Caco-2 (cell line): ENCODE data around the gene FBXO36. TPM values are rescaled to one million over a fixed set of nuclear protein-coding genes. Genes with fewer than 3 reads are reported as not detected.
"Not testable (repeated sequence)": the region's sequence is repeated elsewhere in the genome, so short reads cannot be mapped to it uniquely, and the experiment has no call there.

Experiments used
- BruUV-seq: library from RNA; stranded (reverse); fragments of 400-500 nt; replicated peaks from 2 replicates; lab custom pipeline; 2021; lab: Mats Ljungman, UMichigan
- CTCF ChIA-PET: fragments of 300-600 bp; sonication (Branson Sonifier 250); formaldehyde crosslinking; loops from one replicate; lab custom pipeline; 2022; ENCODE audit warnings: antibody characterized with exemption; lab: Charles Lee
- POLR2A ChIA-PET: fragments of 300-600 bp; sonication (Branson Sonifier 250); formaldehyde crosslinking; loops from one replicate; lab custom pipeline; 2022; ENCODE audit warnings: antibody characterized with exemption; lab: Charles Lee
- DNase-seq, 2 experiments: peaks; one replicate each; pipeline versions ENCODE4 v3.0.0 to v3.0.0-alpha.2; 2020 to 2022
- H3K27me3 ChIP-seq: replicated peaks from 2 replicates; pipeline ENCODE4 v1.6.0; 2011; ENCODE audit warnings: low read length; ENCODE audit not compliant: control insufficient read depth, insufficient read depth
- H3K36me3 ChIP-seq: 2 replicates; pipeline ENCODE4 v1.5.1; 2011; ENCODE audit warnings: low read length; ENCODE audit not compliant: control insufficient read depth, insufficient read depth
- H3K4me1 ChIP-seq: fragments of 250-450 bp; sonication (Bioruptor Pico); 2 replicates; pipeline ENCODE4 v1.5.1; 2020; ENCODE audit warnings: mild to moderate bottlenecking
- H3K4me3 ChIP-seq: 2 replicates; pipeline ENCODE4 v1.5.1; 2011; ENCODE audit warnings: low read depth, mild to moderate bottlenecking, control low read depth, low read length
- H3K9me3 ChIP-seq: fragments of 250-450 bp; sonication (Bioruptor Pico); 2 replicates; pipeline ENCODE4 v1.5.1; 2020; ENCODE audit warnings: mild to moderate bottlenecking, moderate library complexity
- H3K27ac Mint-ChIP-seq: one replicate; pipeline ENCODE4 v1.8.0; 2022; ENCODE audit warnings: mixed read lengths; ENCODE audit not compliant: unreplicated experiment
- H3K27me3 Mint-ChIP-seq: one replicate; pipeline ENCODE4 v1.8.0; 2022; ENCODE audit warnings: mixed read lengths; ENCODE audit not compliant: insufficient read depth, unreplicated experiment
- H3K36me3 Mint-ChIP-seq: one replicate; pipeline ENCODE4 v1.8.0; 2022; ENCODE audit warnings: mild to moderate bottlenecking, mixed read lengths; ENCODE audit not compliant: insufficient read depth, unreplicated experiment
- H3K4me1 Mint-ChIP-seq: one replicate; pipeline ENCODE4 v1.8.0; 2022; ENCODE audit warnings: low read depth, mixed read lengths; ENCODE audit not compliant: unreplicated experiment
- H3K4me3 Mint-ChIP-seq: one replicate; pipeline ENCODE4 v1.8.0; 2022; ENCODE audit warnings: mild to moderate bottlenecking, moderate library complexity, mixed read lengths; ENCODE audit not compliant: unreplicated experiment
- H3K9me3 Mint-ChIP-seq: one replicate; pipeline ENCODE4 v1.8.0; 2022; ENCODE audit warnings: mixed read lengths; ENCODE audit not compliant: unreplicated experiment
- CTCF ChIP-seq, 2 experiments: fragments of 200-600 bp in 1 of 2; IDR thresholded peaks; 1 replicate in 1 of 2; 2 replicates in 1 of 2; pipeline versions ENCODE4 v1.5.1 to v1.8.0; 2011 to 2022; ENCODE audit warnings: antibody characterized with exemption in 1 of 2, control low read depth in 1 of 2, inconsistent platforms in 1 of 2, low read depth in 1 of 2, low read length in 1 of 2, mild to moderate bottlenecking in 1 of 2, moderate library complexity in 1 of 2; ENCODE audit not compliant: insufficient read depth in 1 of 2, severe bottlenecking in 1 of 2, unreplicated experiment in 1 of 2
- intact Hi-C: fragments of 100-400 bp; cut with micrococcal nuclease; formaldehyde crosslinking; loops from one replicate; pipeline ENCODE4 v1.10.0; 2022; ENCODE audit not compliant: unreplicated experiment
- total RNA-seq: library from RNA; stranded (reverse); gene quantifications from 2 replicates; pipeline ENCODE4 v1.2.3, GENCODE V29; 2022

Gene FBXO36
- total RNA-seq, 1 experiment from 2014 or later: 0.64 TPM

- Mint-ChIP-seq H3K36me3 (peaks cover 13% of the 10 kb centered on the region), H3K27ac (no peak overlapping the region), H3K27me3 (no peaks in the 10 kb centered on the region), H3K9me3 (no peaks in the 10 kb centered on the region), H3K4me1 (no peaks in the 10 kb centered on the region), H3K4me3 (no peak overlapping the region)
- no peak for DNase-seq
- Histone ChIP-seq H3K4me3 (no peak overlapping the region), H3K4me1 (no peaks in the 10 kb centered on the region), H3K27me3 (no peaks in the 10 kb centered on the region), H3K36me3 (no peaks in the 10 kb centered on the region; the same call in 1 of the 2 replicates), H3K9me3 (no peaks in the 10 kb centered on the region)
- ChIA-PET CTCF (no interaction called here), POLR2A (no interaction called here)
- intact Hi-C loops: no loop called here
- BruUV-seq: no TSS peak
- no peak for TF ChIP-seq CTCF (IDR thresholded peaks at IDR 0.05; ENCODE audit: insufficient read depth in 1 of 2, low read depth in 1 of 2, low read length in 1 of 2, severe bottlenecking in 1 of 2, unreplicated experiment in 1 of 2)
Measured at GRCh38 chr2:229899604-229900003, 22.7 kb upstream of the FBXO36 start.

- H3K36me3 ChIP-seq: no peaks in the 10 kb centered on the region; the same call in 1 of the 2 replicates
- Mint-ChIP-seq H3K4me1 (no peaks in the 10 kb centered on the region), H3K4me3 (no peak overlapping the region), H3K9me3 (no peaks in the 10 kb centered on the region), H3K36me3 (peaks cover 13% of the 10 kb centered on the region), H3K27ac (no peak overlapping the region), H3K27me3 (no peaks in the 10 kb centered on the region)
- ChIA-PET POLR2A (no interaction called here), CTCF (no interaction called here)
- intact Hi-C loops: no loop called here
- no peaks in the 10 kb centered on the region for H3K9me3 ChIP-seq
- no peak for TF ChIP-seq CTCF (IDR thresholded peaks at IDR 0.05; ENCODE audit: insufficient read depth in 1 of 2, low read depth in 1 of 2, low read length in 1 of 2, severe bottlenecking in 1 of 2, unreplicated experiment in 1 of 2)
- no peaks in the 10 kb centered on the region for H3K4me1 ChIP-seq
- DNase-seq: no peak
- no TSS peak for BruUV-seq
- H3K27me3 ChIP-seq: no peaks in the 10 kb centered on the region
- H3K4me3 ChIP-seq: no peak overlapping the region
Measured at GRCh38 chr2:229900012-229900411, 22.3 kb upstream of the FBXO36 start.

- POLR2A ChIA-PET: not testable (repeated sequence)
- H3K36me3 Mint-ChIP-seq: peaks cover 13% of the 10 kb centered on the region
Measured at GRCh38 chr2:229900514-229900913, 21.8 kb upstream of the FBXO36 start.

GRCh38 chr2:229901819-229902218, 20.5 kb upstream of the FBXO36 start:
- Mint-ChIP-seq H3K27ac (no peak overlapping the region), H3K4me1 (no peaks in the 10 kb centered on the region), H3K9me3 (no peaks in the 10 kb centered on the region), H3K4me3 (no peak overlapping the region), H3K36me3 (peaks cover 13% of the 10 kb centered on the region), H3K27me3 (no peaks in the 10 kb centered on the region)
- no peak for TF ChIP-seq CTCF (IDR thresholded peaks at IDR 0.05; ENCODE audit: insufficient read depth in 1 of 2, low read depth in 1 of 2, low read length in 1 of 2, severe bottlenecking in 1 of 2, unreplicated experiment in 1 of 2)
- Histone ChIP-seq H3K4me3 (no peak overlapping the region), H3K27me3 (no peaks in the 10 kb centered on the region), H3K4me1 (no peaks in the 10 kb centered on the region), H3K36me3 (no peaks in the 10 kb centered on the region; the same call in 1 of the 2 replicates), H3K9me3 (no peaks in the 10 kb centered on the region)
- intact Hi-C loops: no loop called here
- CTCF ChIA-PET: no interaction called here
- POLR2A ChIA-PET: no interaction called here
- no peak for DNase-seq
- BruUV-seq: no TSS peak

More at GRCh38 chr2:229900514-229900913, 21.8 kb upstream of the FBXO36 start:
- H3K27ac Mint-ChIP-seq, H3K27me3 Mint-ChIP-seq, H3K36me3 ChIP-seq, H3K4me3 Mint-ChIP-seq, H3K4me3 ChIP-seq, H3K9me3 Mint-ChIP-seq, intact Hi-C loops, H3K4me1 Mint-ChIP-seq, CTCF ChIA-PET, H3K4me1 ChIP-seq, DNase-seq, BruUV-seq, H3K27me3 ChIP-seq, H3K9me3 ChIP-seq: not testable (repeated sequence)
